ENCODE results near the gene TAOK3. TPM values are rescaled to one million over a fixed set of nuclear protein-coding genes. Genes with fewer than 3 reads are reported as not detected.

TAOK3 gene
- total and polyA plus RNA-seq, 2 of the 8 experiments (the other 6 are each of a cell fraction or from before 2014, with no cell fraction given) = 5.2 to 9.3 TPM

- Histone ChIP-seq H3K9me3 (ENCODE audit: insufficient read depth in 2 of 2, low read depth in 1 of 2, low read length in 1 of 2) (no peaks in the 10 kb centered on the region), H3K56ac (replicated peaks; ENCODE audit: insufficient read length, low read depth, low read length) (no peak overlapping the region), H3K9ac (replicated peaks in 1 of 4; ENCODE audit: extremely low read depth in 1 of 4, low read depth in 3 of 4, low read length in 3 of 4) (peak overlapping the region in 1 of 4 experiments; percentile 18; a peak in 1 of 7 replicates), H3K27ac (ENCODE audit: low read depth, low read length) (no peak overlapping the region), H4K5ac (ENCODE audit: insufficient read length, low read depth, low read length) (no peak overlapping the region), H3K18ac (ENCODE audit: extremely low read depth, low read length) (no peak overlapping the region), H2BK5ac (ENCODE audit: low read depth, low read length) (no peak overlapping the region), H2AK5ac (ENCODE audit: low read depth, low read length) (no peak overlapping the region), H4K20me1 (replicated peaks in 1 of 2; ENCODE audit: control insufficient read depth in 1 of 2, insufficient read depth in 2 of 2, low read length in 2 of 2) (no peaks in the 10 kb centered on the region), H2BK15ac (ENCODE audit: low read length) (no peak overlapping the region), H3K36me3 (ENCODE audit: control insufficient read depth in 2 of 4, insufficient read depth in 4 of 4, low read length in 3 of 4) (no peaks in the 10 kb centered on the region), H3K79me2 (ENCODE audit: control insufficient read depth in 1 of 2, insufficient read depth in 2 of 2, low read length in 2 of 2) (no peaks in the 10 kb centered on the region), H4K91ac (replicated peaks; ENCODE audit: insufficient read length, low read length) (no peak overlapping the region), H3K79me1 (ENCODE audit: low read depth, low read length) (no peaks in the 10 kb centered on the region), H2AFZ (ENCODE audit: low read length) (no peak overlapping the region), H3K23ac (ENCODE audit: insufficient read length) (no peak overlapping the region), H2BK120ac (replicated peaks; ENCODE audit: low read depth, low read length) (no peak overlapping the region), H2BK12ac (ENCODE audit: low read depth, low read length) (no peak overlapping the region), H3K4ac (replicated peaks; ENCODE audit: insufficient read length, low read depth, low read length) (no peak overlapping the region), H3K14ac (ENCODE audit: insufficient read length) (no peak overlapping the region), H3K4me2 (ENCODE audit: insufficient read depth in 1 of 2, low read depth in 2 of 2, low read length in 2 of 2) (no peak overlapping the region), H3K4me1 (replicated peaks in 1 of 4; ENCODE audit: control insufficient read depth in 3 of 4, insufficient read depth in 4 of 4, low read length in 3 of 4) (no peaks in the 10 kb centered on the region), H3K23me2 (ENCODE audit: low read depth, low read length) (no peaks in the 10 kb centered on the region), H3K4me3 (ENCODE audit: extremely low read depth in 1 of 4, insufficient read depth in 2 of 4, low read depth in 3 of 4, low read length in 4 of 4) (no peak overlapping the region), H4K8ac (ENCODE audit: extremely low read depth, insufficient read depth, low read length) (no peak overlapping the region), H2BK20ac (ENCODE audit: low read length) (no peak overlapping the region), H3K27me3 (replicated peaks in 1 of 4; ENCODE audit: control insufficient read depth in 3 of 4, extremely low read depth in 1 of 4, insufficient read depth in 3 of 4, low read length in 3 of 4) (no peaks in the 10 kb centered on the region)
- FAIRE-seq = no peak
- 100% methylated on average over 1 of the region's 1 CpG; no CpG with 5 or more reads in 1 of the 2 experiments for WGBS, 2 experiments (ENCODE audit: extremely low coverage in 1 of 2, insufficient coverage in 1 of 2, insufficient read length in 1 of 2, insufficient replicate concordance in 2 of 2, low coverage in 1 of 2, low lambda C conversion rate in 2 of 2, missing lambda C conversion rate in 1 of 2)
- POLR2A ChIA-PET (ENCODE audit: partially characterized antibody) = no interaction called here
- DNase-seq (ENCODE audit: low read depth in 1 of 2, low spot score in 2 of 2) = no peak
- TF ChIP-seq E2F6 (IDR thresholded peaks at IDR 0.05) (no peak), BCL11A (IDR thresholded peaks at IDR 0.05; ENCODE audit: low read depth in 2 of 2, low read length in 2 of 2) (no peak), HDAC6 (IDR thresholded peaks at IDR 0.05; ENCODE audit: low read depth, low read length) (no peak), RAD21 (IDR thresholded peaks at IDR 0.05 in 1 of 2, conservative IDR thresholded peaks at IDR 0.05 in 1 of 2; ENCODE audit: low read depth in 2 of 2, low read length in 2 of 2) (no peak), SRF (IDR thresholded peaks at IDR 0.05; ENCODE audit: low read depth, low read length) (no peak), CTBP2 (IDR thresholded peaks at IDR 0.05; ENCODE audit: borderline replicate concordance, insufficient read depth, insufficient read length, low read length) (no peak), CBX8 (IDR thresholded peaks at IDR 0.05; ENCODE audit: borderline replicate concordance, low read depth, low read length) (no peak), TEAD4 (IDR thresholded peaks at IDR 0.05; ENCODE audit: low read depth, low read length) (no peak), SIRT6 (IDR thresholded peaks at IDR 0.05; ENCODE audit: low read length) (no peak)
- CTCF ChIA-PET (ENCODE audit: partially characterized antibody) = interaction anchor here (1.1 kb wide), 1 partner anchor 32 kb away, joined by 6 read pairs; no protein-coding TSS in a partner anchor
Observed at GRCh38 chr12:118213452-118213851, 159.3 kb downstream of the TAOK3 start.
